ENCODE results near the gene OXT. TPM values are rescaled to one million over a fixed set of nuclear protein-coding genes. Genes with fewer than 3 reads are reported as not detected.
A peak's percentile ranks its signal among the peaks of the same experiment; 100 is the strongest.
"Not testable (repeated sequence)": the region's sequence is repeated elsewhere in the genome, so short reads cannot be mapped to it uniquely, and the experiment has no call there.

The OXT gene
- total RNA-seq, result not detected in 3 replicates
- long read RNA-seq, partial matches to known transcripts, result 1 of 1 reads
- long read RNA-seq, other reads (novel, unspliced or antisense), result 0 of 1 reads

- Mint-ChIP-seq H3K9me3 (ENCODE audit: low read depth) (no peaks in the 10 kb centered on the region), H3K27ac (ENCODE audit: unreplicated experiment) (no peak within 1 kb of the TSS), H3K27me3 (ENCODE audit: low read depth) (peaks cover 10% of the 10 kb centered on the region), H3K36me3 (ENCODE audit: low read depth) (no peaks in the 10 kb centered on the region), H3K4me1 (ENCODE audit: low read depth) (peaks cover 4% of the 10 kb centered on the region), H3K4me3 (ENCODE audit: unreplicated experiment) (peak within 1 kb of the TSS; percentile 55)
- TF ChIP-seq, protein P1, sequence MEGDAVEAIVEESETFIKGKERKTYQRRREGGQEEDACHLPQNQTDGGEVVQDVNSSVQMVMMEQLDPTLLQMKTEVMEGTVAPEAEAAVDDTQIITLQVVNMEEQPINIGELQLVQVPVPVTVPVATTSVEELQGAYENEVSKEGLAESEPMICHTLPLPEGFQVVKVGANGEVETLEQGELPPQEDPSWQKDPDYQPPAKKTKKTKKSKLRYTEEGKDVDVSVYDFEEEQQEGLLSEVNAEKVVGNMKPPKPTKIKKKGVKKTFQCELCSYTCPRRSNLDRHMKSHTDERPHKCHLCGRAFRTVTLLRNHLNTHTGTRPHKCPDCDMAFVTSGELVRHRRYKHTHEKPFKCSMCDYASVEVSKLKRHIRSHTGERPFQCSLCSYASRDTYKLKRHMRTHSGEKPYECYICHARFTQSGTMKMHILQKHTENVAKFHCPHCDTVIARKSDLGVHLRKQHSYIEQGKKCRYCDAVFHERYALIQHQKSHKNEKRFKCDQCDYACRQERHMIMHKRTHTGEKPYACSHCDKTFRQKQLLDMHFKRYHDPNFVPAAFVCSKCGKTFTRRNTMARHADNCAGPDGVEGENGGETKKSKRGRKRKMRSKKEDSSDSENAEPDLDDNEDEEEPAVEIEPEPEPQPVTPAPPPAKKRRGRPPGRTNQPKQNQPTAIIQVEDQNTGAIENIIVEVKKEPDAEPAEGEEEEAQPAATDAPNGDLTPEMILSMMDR (IDR thresholded peaks at IDR 0.05), result no peak
- DNase-seq (ENCODE audit: low spot score), result peak; percentile 90
These were observed at the start of gene OXT for GRCh38 chr20:3071610-3072529. TSS of gene OXT (plus strand) at chr20:3071620. CDS start at chr20:3071656, 36 bp downstream.

DNA sequence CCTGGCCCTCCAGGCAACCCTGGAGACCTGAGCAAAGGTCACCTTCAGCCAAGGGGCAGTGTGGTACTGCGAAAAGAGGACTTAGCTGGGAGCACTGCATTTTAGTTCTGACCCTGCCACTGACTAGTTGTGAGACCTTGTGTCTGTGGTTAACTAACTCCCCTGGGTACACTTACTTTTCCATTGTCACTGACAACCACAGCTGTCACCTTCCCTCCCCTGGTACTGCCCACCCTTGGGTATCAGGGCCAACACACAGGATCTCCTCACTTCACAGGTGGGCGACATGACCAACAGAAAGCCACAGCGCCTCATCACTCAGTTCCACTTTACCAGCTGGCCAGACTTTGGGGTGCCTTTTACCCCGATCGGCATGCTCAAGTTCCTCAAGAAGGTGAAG is 49.6 kb upstream of the OXT start:
- TF ChIP-seq, protein P1 (IDR thresholded peaks at IDR 0.05), result no peak

GRCh38 chr20:3022559-3023490 is 48.6 kb upstream of the OXT start:
- H3K9me3 Mint-ChIP-seq (ENCODE audit: low read depth); H3K4me1 Mint-ChIP-seq (ENCODE audit: low read depth); DNase-seq (ENCODE audit: low spot score); H3K27ac Mint-ChIP-seq (ENCODE audit: unreplicated experiment); H3K4me3 Mint-ChIP-seq (ENCODE audit: unreplicated experiment); H3K27me3 Mint-ChIP-seq (ENCODE audit: low read depth): not testable (repeated sequence)
- H3K36me3 Mint-ChIP-seq (ENCODE audit: low read depth), result peaks cover 34% of the 10 kb centered on the region

More for the DNA sequence above, 49.6 kb upstream of the OXT start:
- H3K9me3 Mint-ChIP-seq (ENCODE audit: low read depth), result no peaks in the 10 kb centered on the region
- H3K27ac Mint-ChIP-seq (ENCODE audit: unreplicated experiment), result no peak overlapping the region
- no peaks in the 10 kb centered on the region for H3K27me3 Mint-ChIP-seq (ENCODE audit: low read depth)
- H3K4me1 Mint-ChIP-seq (ENCODE audit: low read depth), result no peaks in the 10 kb centered on the region
- peaks cover 35% of the 10 kb centered on the region for H3K36me3 Mint-ChIP-seq (ENCODE audit: low read depth)
- no peak for DNase-seq (ENCODE audit: low spot score)
- H3K4me3 Mint-ChIP-seq (ENCODE audit: unreplicated experiment), result no peak overlapping the region

DNA sequence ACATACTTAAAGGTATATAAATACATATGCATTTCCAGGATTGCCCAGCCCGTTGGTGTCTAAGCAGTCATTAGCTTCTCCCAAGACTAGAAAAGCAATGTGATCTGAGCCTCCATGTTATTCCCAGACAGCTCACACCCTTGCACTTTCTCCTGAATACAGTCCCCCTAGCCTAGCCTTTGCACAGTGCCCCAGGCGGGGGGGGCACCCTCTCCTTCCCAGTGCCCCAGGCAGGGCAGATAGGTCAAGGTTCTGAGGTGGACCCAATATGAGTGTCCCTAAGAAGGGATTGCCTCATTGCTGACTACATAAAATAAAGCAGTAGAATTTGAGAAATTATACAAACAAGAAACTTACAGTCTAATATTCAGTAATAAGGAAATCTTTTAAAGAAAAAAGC is 43.4 kb upstream of the OXT start:
- TF ChIP-seq, protein P1 (IDR thresholded peaks at IDR 0.05), result no peak
- no peak for DNase-seq (ENCODE audit: low spot score)
- H3K36me3 Mint-ChIP-seq (ENCODE audit: low read depth), result peaks cover 24% of the 10 kb centered on the region
- H3K27me3 Mint-ChIP-seq (ENCODE audit: low read depth), result no peaks in the 10 kb centered on the region
- H3K4me1 Mint-ChIP-seq (ENCODE audit: low read depth), result no peaks in the 10 kb centered on the region
- H3K4me3 Mint-ChIP-seq (ENCODE audit: unreplicated experiment), result no peak overlapping the region
- H3K27ac Mint-ChIP-seq (ENCODE audit: unreplicated experiment), result no peak overlapping the region
- no peaks in the 10 kb centered on the region for H3K9me3 Mint-ChIP-seq (ENCODE audit: low read depth)

DNA sequence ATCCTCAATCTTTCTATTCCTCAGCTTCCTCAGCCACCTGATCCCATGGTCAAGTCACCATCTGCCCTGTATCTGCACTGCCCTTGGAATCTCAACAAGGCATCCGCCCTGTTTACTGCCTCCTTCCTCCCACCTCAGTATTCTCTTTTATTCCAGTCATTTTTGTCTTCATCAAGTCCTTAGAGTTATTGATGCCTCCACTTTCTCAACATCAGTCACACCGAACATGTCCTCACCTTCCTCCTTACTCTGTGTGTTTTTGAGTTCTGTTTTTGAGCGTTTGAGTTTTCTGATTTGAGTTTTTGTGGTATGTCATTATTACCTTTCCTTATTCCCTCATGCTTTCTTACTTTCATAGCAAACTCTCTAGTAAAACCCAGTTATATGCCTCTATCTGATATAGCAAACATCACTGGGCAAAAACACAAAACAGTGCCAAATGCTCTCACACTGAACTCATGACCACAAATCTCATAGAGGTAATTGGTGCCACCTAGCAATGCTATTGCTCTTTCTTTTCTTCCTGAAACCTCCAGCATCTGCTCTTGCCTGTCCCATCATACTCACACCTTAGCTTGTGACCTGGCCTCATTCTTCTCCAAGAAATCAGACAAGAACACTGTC is 39.8 kb upstream of the OXT start:
- DNase-seq (ENCODE audit: low spot score), result no peak
- no peaks in the 10 kb centered on the region for H3K4me1 Mint-ChIP-seq (ENCODE audit: low read depth)
- no peak overlapping the region for H3K27ac Mint-ChIP-seq (ENCODE audit: unreplicated experiment)
- no peaks in the 10 kb centered on the region for H3K27me3 Mint-ChIP-seq (ENCODE audit: low read depth)
- no peak overlapping the region for H3K4me3 Mint-ChIP-seq (ENCODE audit: unreplicated experiment)
- TF ChIP-seq, protein P1 (IDR thresholded peaks at IDR 0.05), result no peak
- H3K9me3 Mint-ChIP-seq (ENCODE audit: low read depth), result no peaks in the 10 kb centered on the region
- peaks cover 32% of the 10 kb centered on the region for H3K36me3 Mint-ChIP-seq (ENCODE audit: low read depth)
